NK-92 treated with Interleukin-12 subunit alpha and Interleukin-12 subunit beta, amount 100 ng/mL, for 24 hours (cell line): Measurements from ENCODE around the gene DMBT1.

Experiments
- DNase-seq: peaks from one replicate; lab custom pipeline; 2025; lab: John Stamatoyannopoulos, UW

The DMBT1 gene

GRCh38 chr10:122548407-122549085 is 12.0 kb upstream of the DMBT1 start:
- no peak for DNase-seq

DNA sequence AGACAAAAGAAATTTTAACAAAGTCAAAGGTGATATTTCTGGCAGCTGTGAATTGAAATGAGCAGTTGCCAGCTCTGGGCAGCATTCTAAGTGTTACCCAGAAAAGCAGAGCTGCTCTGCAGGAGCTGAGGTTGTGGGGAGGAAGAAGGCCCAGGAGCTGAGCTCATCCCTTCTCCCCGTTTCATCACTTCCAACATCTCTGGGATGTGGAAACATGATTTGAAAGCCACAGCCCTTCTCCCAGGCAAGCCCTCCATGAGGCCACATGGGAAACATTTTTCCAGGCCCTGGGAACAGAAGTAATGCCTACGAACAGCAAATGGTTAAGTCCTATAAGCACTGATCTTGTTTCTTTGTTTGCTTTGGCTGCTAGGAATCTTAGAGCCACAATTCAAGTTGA is 10.9 kb upstream of the DMBT1 start:
- no peak for DNase-seq

DNA sequence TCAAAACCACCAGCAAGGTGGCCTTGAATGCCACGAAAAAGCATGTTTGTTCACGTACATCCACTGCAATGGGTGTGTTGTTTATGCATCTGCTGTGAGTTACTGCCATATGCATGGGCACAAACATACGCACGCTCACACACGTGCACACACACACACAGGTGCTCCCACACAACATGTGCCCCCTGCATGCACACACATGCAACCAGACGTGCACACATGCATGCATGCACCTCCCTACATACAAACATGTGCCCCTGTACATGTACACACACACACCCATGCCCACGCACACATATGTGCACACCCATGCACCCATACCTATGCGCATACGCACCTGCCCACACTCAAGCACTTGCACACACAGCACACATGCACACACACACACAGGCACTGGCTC is 10.1 kb upstream of the DMBT1 start:
- DNase-seq = no peak

GRCh38 chr10:122550983-122551382 is 9.6 kb upstream of the DMBT1 start:
- DNase-seq = no peak

DNA sequence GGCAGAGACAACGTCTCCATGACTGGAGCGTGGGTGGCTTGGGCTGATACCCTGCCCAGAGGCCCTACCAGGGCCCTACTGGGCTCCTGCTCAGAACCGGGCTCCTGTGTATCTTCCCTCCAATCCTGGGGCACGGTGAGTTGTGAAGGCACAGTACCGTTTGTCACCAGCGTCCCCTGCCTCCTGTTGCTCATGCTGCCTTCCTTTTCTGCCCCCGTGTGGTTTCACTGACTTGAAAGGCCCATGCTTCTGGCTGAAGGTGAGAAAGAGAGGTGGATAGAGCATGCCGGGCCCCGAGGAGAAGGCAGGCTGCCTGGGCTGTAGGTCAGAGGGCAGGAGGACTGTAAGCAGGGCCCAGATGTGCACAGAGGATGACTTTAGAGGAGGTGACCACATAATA is 9.1 kb upstream of the DMBT1 start:
- no peak for DNase-seq

DNA sequence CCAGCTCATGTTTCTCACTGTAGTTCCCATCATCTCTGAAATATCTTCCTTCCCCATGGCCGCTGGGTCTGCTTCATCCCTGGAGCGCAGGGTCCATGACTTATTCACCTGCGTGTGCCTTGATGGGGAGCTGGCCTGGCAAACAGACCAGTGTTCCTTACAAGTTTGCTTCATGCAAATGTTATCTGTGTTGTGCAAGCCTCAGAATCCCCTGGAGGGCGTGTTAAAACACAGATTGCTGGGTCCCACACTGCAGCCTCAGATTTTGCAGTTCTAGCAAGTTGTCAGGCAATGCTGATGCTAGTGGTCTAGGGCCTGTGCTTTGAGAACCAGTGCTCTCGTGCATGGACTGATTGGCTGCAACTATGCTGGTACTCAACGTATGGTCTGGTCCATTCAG is 7.2 kb upstream of the DMBT1 start:
- no peak for DNase-seq

DNA sequence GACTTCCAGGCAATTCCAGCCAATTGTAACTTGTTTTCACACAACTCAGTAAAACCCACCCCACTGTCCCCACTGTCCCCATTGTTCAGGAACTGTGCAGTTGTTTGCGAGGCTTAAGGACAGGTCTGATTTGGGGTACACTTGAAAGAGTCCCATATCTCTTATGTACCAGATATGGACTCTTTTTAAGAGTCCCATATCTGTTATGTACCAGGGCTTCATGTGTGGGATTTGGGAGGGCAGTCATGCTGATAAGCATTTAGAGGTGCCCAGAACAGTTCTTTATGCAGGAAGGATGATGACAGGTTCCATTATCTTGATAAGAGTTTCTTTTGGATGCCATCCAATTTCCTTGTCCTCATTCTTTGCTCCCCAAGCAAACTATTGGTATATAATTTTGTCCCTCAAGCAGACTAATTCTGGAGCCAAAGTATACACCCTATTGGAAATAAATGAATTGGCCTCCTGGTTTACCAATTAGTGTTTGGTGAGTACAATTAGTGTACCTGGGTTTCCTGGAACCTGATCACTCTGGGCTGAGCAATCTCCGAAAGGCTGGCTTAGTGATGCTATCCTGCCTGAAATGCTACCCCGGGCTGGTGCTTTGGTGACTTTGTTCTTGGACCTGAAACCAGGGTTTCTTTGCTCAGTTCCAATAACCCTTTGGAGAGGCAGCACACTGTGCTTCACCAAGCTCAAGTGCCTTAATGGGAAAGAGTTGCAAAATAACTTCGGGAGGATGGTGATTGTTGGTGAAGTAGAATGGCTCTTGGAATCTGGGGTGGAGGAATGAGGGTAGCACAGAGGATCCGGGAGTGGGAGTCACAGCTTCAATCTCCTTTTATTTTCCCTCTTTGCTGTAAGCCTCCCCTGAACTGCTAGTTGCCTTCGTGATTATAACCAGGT is 6.2 kb upstream of the DMBT1 start:
- no peak for DNase-seq

- no peak for DNase-seq
Measured at GRCh38 chr10:122555442-122555841, 5.1 kb upstream of the DMBT1 start.

- DNase-seq = no peak
Measured at GRCh38 chr10:122557516-122557915, 3.0 kb upstream of the DMBT1 start.

GRCh38 chr10:122558452-122558851 is 2.1 kb upstream of the DMBT1 start:
- no peak for DNase-seq

- DNase-seq = no peak
Measured at GRCh38 chr10:122559228-122559627, 1.3 kb upstream of the DMBT1 start.

DNA sequence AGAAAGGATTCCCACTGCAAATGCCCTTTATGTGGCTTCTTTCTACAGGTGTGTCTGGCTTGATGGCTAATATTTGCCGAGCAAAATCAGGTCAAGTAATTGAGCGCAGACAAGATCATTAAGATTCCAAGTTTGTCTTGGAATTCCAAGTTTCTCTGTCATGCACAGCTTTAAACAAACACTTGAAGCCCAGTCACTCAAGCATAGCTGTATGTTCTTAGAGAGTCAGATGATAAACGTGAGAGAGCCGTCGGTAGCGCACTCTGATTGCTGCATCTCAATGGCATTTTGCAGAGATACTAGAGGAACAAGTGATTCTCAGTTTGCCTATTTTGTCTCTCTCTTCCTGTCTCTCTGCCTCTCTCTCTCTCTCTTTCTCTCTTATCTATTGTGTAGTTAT is 658 bp downstream of the DMBT1 start:
- no peak for DNase-seq

DNA sequence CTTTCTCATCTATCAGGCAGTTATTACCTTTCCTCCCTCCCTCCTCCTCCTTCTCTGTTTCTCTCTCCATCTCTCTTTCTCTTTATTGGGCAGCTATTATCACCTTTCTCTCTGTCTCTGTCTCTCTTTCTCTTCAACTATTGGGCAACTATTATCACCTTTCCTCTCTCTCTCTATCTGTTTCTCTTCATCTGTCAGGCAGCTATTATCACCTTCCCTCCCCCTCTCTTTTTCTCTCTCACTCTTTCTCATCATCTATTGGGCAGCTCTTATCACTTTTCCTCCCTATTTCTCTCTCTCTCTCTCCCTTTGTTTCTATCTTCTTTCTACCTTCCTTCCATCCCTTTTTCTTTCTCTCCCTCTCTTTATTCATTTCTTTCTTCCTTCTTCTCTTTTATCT is 1.2 kb downstream of the DMBT1 start:
- DNase-seq = no peak

DNA sequence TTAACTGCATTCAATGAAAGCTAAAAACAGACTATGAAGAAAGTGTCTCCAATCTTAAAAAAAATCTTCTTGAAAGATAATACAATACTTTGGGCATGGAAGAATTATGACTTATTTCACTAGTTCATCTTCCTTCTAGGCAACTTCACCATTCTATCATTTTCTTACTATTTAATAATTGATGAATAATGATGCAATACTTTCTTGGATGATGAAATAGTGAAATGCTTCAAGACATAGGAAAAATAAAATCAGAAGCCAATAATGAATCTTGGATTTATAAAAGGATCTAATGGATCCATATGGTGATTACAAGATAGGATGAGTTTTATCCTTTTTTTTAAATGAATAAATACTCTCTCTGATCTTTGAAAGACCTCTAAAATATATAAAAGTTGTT is 4.4 kb downstream of the DMBT1 start:
- DNase-seq = no peak

DNA sequence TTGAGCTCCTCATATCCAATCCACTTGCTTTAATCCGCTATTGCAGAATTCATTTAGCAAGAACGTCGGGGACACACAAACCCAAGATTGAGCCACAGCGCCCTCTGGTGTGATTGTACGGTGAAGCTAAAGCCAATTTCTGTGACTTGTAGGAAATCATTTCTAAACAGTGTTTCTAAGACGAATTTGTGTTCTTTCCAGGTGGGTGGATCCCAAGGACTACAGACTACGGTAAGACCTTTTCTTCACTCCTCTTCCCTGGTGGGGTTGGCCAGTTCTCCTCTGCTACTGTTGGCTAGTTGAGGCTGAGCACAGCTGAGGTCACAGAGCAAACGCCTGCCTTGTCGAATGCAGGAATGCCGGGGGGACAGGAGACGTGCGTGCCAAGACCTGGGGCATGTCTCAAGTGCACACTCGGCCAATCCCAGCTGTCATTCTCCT is 5.2 kb downstream of the DMBT1 start:
- peak; percentile 19 for DNase-seq

DNA sequence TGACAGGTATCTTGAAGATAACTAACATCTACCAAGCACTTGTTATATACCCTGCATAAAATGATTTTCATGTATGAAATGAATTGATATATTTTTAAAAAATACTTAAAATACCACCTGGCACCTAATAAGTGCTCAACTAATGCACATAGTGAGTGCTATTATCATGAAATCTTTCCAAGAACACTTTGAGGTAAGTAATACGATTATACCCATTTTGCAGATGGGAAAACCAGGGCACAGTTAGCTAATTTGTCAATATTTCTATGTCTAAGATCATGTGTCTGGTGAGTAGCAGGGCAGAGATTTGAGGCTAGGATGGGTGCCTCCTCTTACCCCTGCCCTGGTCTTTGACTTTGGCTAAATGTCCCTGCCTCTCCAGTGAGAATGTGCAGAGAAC is 6.1 kb downstream of the DMBT1 start:
- no peak for DNase-seq

- DNase-seq = no peak
Measured at GRCh38 chr10:122567056-122567660, 6.6 kb downstream of the DMBT1 start.

DNA sequence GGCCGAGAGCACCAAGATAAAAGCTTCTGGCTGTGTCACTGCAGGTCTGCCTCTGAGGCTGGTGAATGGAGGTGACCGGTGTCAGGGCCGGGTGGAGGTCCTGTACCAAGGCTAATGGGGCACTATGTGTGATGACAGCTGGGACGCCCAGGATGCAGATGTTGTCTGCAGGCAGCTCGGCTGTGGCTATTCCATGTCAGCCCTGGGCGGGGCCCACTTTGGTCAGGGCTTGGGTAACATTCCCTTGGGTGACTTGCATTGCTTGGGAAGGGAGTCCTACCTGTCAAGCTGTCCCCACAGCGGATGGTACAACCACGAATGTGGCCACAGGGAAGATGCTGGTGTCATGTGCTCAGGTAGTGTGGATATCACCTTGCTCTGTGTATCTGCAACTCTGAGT is 8.0 kb downstream of the DMBT1 start:
- no peak for DNase-seq

DNA sequence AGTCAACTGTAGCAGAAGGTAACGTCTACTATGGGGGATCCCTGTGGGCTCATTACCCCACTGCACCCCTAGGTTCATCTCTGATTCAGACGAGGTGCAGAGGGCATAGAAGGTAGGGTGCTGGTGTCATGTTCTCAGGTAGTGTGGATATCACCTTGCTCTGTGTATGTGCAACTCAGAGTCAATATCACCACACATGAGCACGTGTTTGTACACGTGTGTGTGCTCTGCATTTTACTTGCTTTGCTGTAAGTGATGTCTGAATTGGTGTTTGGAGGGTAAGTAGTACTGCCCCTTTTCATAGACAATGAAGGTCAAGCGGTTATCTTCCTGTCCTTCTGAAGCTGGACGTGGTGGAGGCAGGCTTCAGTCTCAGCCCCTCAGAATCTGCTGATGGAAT is 10.4 kb downstream of the DMBT1 start:
- DNase-seq = no peak

DNA sequence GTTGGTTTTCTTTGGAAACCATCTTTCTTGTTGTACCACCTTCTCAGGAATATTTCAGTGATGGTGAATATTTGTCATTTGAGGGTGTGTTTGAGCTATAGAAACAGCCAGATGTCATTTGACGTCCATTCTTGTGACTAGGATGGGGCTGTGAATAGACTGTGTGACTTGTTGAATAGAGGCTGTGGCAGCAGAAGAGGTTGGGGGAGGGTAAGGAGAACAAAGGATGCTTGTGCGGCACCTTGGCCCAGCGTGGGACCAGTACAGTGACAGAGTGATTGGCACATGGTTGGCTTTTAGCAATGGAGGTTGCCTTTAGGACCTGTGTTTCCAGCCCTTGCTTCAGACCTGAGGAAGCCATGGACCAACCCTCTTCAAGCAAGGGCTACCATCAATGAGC is 11.3 kb downstream of the DMBT1 start:
- no peak for DNase-seq

- no peak for DNase-seq
Measured at GRCh38 chr10:122575776-122576175, 15.2 kb downstream of the DMBT1 start.

DNA sequence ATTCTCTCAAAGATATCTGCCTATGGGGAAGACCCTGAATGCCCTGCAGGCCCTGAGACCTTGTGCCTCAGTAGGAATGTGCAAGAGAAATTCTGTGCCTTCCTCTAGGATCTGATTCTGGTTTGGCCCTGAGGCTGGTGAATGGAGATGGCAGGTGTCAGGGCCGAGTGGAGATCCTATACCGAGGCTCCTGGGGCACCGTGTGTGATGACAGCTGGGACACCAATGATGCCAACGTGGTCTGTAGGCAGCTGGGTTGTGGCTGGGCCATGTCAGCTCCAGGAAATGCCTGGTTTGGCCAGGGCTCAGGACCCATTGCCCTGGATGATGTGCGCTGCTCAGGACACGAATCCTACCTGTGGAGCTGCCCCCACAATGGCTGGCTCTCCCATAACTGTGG is 15.7 kb downstream of the DMBT1 start:
- DNase-seq = no peak

GRCh38 chr10:122577311-122577885 is 16.8 kb downstream of the DMBT1 start:
- DNase-seq = no peak
